Measurements from ENCODE around the gene OLFM3. TPM values are rescaled to one million over a fixed set of nuclear protein-coding genes. Genes with fewer than 3 reads are reported as not detected.

The OLFM3 gene
- total and polyA plus RNA-seq, 2 donors (not counting 3 experiments of a cell fraction or from before 2014, with no cell fraction given), result not detected

GRCh38 chr1:102019530-102019929 is 22.8 kb upstream of the OLFM3 start:
- H3K27me3 ChIP-seq (ENCODE audit: control insufficient read depth in 2 of 2, insufficient read depth in 2 of 2, low read length in 2 of 2), result no peaks in the 10 kb centered on the region
- no peaks in the 10 kb centered on the region for H3K36me3 ChIP-seq (ENCODE audit: control insufficient read depth in 2 of 2, extremely low read depth in 1 of 2, insufficient read depth in 2 of 2, low read length in 2 of 2)
- H3K9me3 ChIP-seq (replicated peaks; ENCODE audit: control insufficient read depth, insufficient read depth, low read length), result no peaks in the 10 kb centered on the region
- H3K9me1 ChIP-seq (replicated peaks; ENCODE audit: control insufficient read depth, extremely low read depth, insufficient read depth, low read length), result no peaks in the 10 kb centered on the region
- FAIRE-seq, result no peak
- TF ChIP-seq JUN (IDR thresholded peaks at IDR 0.05; ENCODE audit: borderline replicate concordance, insufficient read depth, insufficient read length, low read depth) (no peak), POLR2A (IDR thresholded peaks at IDR 0.05; ENCODE audit: low read depth, low read length) (no peak), MAX (IDR thresholded peaks at IDR 0.05; ENCODE audit: insufficient read depth, insufficient read length) (no peak), POLR2AphosphoS5 (IDR thresholded peaks at IDR 0.05; ENCODE audit: insufficient read depth, low read depth, low read length) (no peak), FOS (IDR thresholded peaks at IDR 0.05; ENCODE audit: borderline replicate concordance, insufficient read depth, low read length) (no peak), GATA2 (IDR thresholded peaks at IDR 0.05; ENCODE audit: insufficient read depth, insufficient read length, low read depth, low read length) (no peak), EZH2 (IDR thresholded peaks at IDR 0.05; ENCODE audit: borderline replicate concordance, low read depth, low read length, severe bottlenecking) (no peak), MYC (IDR thresholded peaks at IDR 0.05; ENCODE audit: low read depth, low read length) (no peak), CTCF (IDR thresholded peaks at IDR 0.05; ENCODE audit: extremely low read depth in 1 of 2, insufficient read depth in 1 of 2, low read depth in 1 of 2, low read length in 2 of 2) (no peak)
- dilution Hi-C loops (cut with MboI; ENCODE audit: extremely low pct_ligation_motif_present, low sequenced_read_pairs), result no loop called here
- H3K27ac ChIP-seq (ENCODE audit: insufficient read depth, low read depth, low read length), result no peak overlapping the region
- H2AFZ ChIP-seq (ENCODE audit: low read depth, low read length), result no peak overlapping the region
- POLR2A ChIA-PET, result no interaction called here
- CTCF ChIA-PET, result no interaction called here
- H3K9ac ChIP-seq (replicated peaks; ENCODE audit: extremely low read depth, insufficient read depth, low read length), result no peak overlapping the region
- no peaks in the 10 kb centered on the region for H3K4me1 ChIP-seq (ENCODE audit: control insufficient read depth, extremely low read depth, insufficient read depth, low read length)
- no peak overlapping the region for H3K4me3 ChIP-seq (replicated peaks in 1 of 3; ENCODE audit: insufficient read depth in 1 of 3, low read depth in 1 of 3, low read length in 3 of 3)
- H4K20me1 ChIP-seq (replicated peaks; ENCODE audit: control insufficient read depth, extremely low read depth, insufficient read depth, low read length), result no peaks in the 10 kb centered on the region
- intact Hi-C loops (cut with micrococcal nuclease), result no loop called here
- H3K4me2 ChIP-seq (ENCODE audit: insufficient read depth, low read length), result no peak overlapping the region
- no TSS peak for BruUV-seq (replicated peaks)
- H3K79me2 ChIP-seq (ENCODE audit: control insufficient read depth, insufficient read depth, low read length), result no peaks in the 10 kb centered on the region
- DNase-seq (ENCODE audit: low read depth, low spot score), result no peak

All from endothelial cell of umbilical vein (primary cell).